Motor neuron (in vitro differentiated cells): Measurements from ENCODE around the gene SMYD1. TPM values are rescaled to one million over a fixed set of nuclear protein-coding genes. Genes with fewer than 3 reads are reported as not detected.

Source experiments
- ATAC-seq, 8 experiments: fragments of 200-7000 bp; cut with Tn5 transposase; replicated peaks in 6 of 8; 2 replicates each; pipeline ENCODE4 v1.8.0; 2021; ENCODE audit warnings: mild to moderate bottlenecking in 8 of 8, moderate library complexity in 8 of 8
- H3K27ac ChIP-seq, 2 donors: fragments of 250-450 bp; sonication (Bioruptor Pico); 2 replicates each; pipeline ENCODE4 v1.9.0; 2021; ENCODE audit warnings: antibody characterized with exemption in 2 of 2, mild to moderate bottlenecking in 2 of 2, moderate library complexity in 1 of 2
- H3K4me1 ChIP-seq, 2 donors: fragments of 250-450 bp; sonication (Bioruptor Pico); replicated peaks in 1 of 2; 2 replicates each; pipeline ENCODE4 v1.6.1; 2021; ENCODE audit warnings: antibody characterized with exemption in 2 of 2, mild to moderate bottlenecking in 2 of 2, moderate library complexity in 1 of 2
- H3K4me3 ChIP-seq, 5 donors: fragments of 250-450 bp; sonication (Bioruptor Pico); 2 replicates each; pipeline ENCODE4 v1.9.0; 2021; ENCODE audit warnings: antibody characterized with exemption in 5 of 5, mild to moderate bottlenecking in 5 of 5, moderate library complexity in 4 of 5
- WGBS, 10 experiments: fragments of 450-650 bp; shearing (Covaris generic); methylation state at CpG; one replicate each; pipeline ENCODE4 v1.0.0; 2022; 5-methylcytosine and 5-hydroxymethylcytosine counted together
- in situ Hi-C, 9 experiments: fragments of 400-800 bp; cut with MboI; loops; one replicate each; pipeline ENCODE4 v1.15.0; 2021; ENCODE audit warnings: low sequenced_read_pairs in 9 of 9, low pct_unique_long_range_greater_than_20kb in 2 of 9; ENCODE audit not compliant: unreplicated experiment in 9 of 9
- total RNA-seq, 8 experiments: library from RNA; unstranded; fragments of 300-600 nt; gene quantifications; 2 replicates each; pipeline versions ENCODE4 v1.2.3 to v1.2.4, GENCODE V29; 2022

The SMYD1 gene
- total RNA-seq, 8 experiments from 2014 or later = 0.08 to 4.0 (median 0.43) TPM; not detected in 1

DNA sequence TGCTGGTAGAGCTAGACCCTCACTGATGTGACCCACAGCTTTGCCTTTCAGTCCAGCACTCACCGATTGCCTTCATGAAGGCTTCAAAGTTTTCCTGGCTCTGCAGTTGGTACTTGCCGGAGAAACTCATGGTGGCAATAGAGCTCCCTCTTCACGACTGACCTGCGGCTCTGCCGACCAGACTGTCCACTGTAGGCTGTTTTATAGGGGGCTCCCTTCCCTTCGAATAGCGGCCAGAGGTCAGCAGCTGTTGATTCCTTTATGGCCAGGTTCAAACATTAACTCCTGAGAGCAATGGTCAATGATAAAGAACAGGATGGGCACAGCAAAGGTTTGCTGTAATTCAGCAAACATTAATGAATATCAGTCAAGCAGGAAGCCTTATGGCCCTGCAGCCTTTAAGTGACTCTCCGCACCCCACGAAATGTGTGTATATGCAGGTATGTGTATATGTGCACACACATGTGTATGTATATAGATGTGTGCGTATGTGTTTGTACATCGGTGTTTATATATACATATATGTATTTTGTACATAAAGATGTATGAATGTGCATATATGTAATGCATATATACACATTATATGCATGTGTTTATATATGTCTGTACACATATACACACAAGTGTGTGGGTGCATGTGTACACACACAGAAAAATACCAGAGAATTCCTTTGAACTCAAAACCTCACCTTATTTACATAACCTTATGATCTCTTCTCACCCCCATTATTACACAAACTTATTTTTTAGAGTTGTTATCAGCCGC is 60.4 kb downstream of the SMYD1 start, which contains the start of gene FABP1:
Gene FABP1 (minus strand): TSS at position 175 of the 766 bp plus-strand sequence. CDS start 45 bp downstream, at position 130.
- Histone ChIP-seq H3K27ac (no peak within 1 kb of the TSS), H3K4me1 (peaks cover 2 to 6% of the 10 kb centered on the region in 2 donors), H3K4me3 (no peak within 1 kb of the TSS)
- 17 to 67% (median 47%) methylated on average over 1 to 10 of the region's 12 CpGs; no CpG with 5 or more reads in 3 of the 10 experiments for WGBS, 10 experiments
- in situ Hi-C loops = no loop called here
- no peak for ATAC-seq

- ATAC-seq = no peak
- 26 to 100% (median 84%) methylated on average over 1 to 5 of the region's 7 CpGs; no CpG with 5 or more reads in 2 of the 10 experiments for WGBS, 10 experiments
- H3K4me3 ChIP-seq = no peak overlapping the region
- no peak overlapping the region for H3K27ac ChIP-seq
- peaks cover 2 to 6% of the 10 kb centered on the region in 2 donors for H3K4me1 ChIP-seq
- in situ Hi-C loops = no loop called here
Observed at GRCh38 chr2:88128654-88129312, 61.2 kb downstream of the SMYD1 start.

DNA sequence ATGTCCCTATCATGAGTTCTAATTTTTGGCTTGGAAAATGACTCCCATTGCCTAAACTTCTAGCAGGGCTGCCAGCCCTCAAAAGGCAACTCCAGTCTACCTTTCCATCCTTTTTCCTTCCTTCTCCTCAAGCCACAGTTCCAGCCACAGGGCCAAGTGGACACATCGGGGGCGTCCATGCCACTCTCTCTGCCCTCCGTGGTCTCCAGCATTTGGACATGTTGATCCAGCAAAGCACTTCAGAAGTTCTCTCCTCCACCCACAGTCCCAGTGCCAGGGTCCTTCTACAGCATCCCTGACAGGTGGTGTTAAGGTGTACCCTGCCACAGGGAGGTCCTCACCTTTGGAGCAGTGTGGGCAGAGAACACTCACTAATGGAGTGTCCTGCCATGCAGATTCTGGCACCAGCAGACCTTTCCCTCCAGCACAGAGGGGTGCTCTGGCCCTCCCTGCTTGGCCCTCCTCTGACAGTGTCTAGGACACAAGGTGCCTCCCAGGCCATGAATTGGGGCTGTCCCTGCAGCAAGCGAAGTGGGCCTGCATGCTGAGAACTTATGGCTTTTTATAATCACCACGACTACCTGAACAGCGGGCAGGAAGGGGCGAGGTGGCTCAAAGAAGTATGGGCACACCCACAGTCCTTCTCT is 61.8 kb downstream of the SMYD1 start:
- peaks cover 2 to 6% of the 10 kb centered on the region in 2 donors for H3K4me1 ChIP-seq
- no peak overlapping the region for H3K27ac ChIP-seq
- no peak overlapping the region for H3K4me3 ChIP-seq
- in situ Hi-C loops = no loop called here
- ATAC-seq = no peak
- WGBS, 10 experiments = 11 to 100% (median 88%) methylated on average over 1 to 6 of the region's 7 CpGs; no CpG with 5 or more reads in 3 of the 10 experiments

GRCh38 chr2:88131201-88131998 is 63.8 kb downstream of the SMYD1 start:
- no peak overlapping the region for H3K4me3 ChIP-seq
- no peak overlapping the region for H3K27ac ChIP-seq
- in situ Hi-C loops = no loop called here
- no peak for ATAC-seq
- 17 to 100% (median 83%) methylated on average over 1 to 5 of the region's 9 CpGs; no CpG with 5 or more reads in 2 of the 10 experiments for WGBS, 10 experiments
- peaks cover 2 to 6% of the 10 kb centered on the region in 2 donors for H3K4me1 ChIP-seq

GRCh38 chr2:88131999-88132368 is 64.4 kb downstream of the SMYD1 start:
- 0 to 100% (median 77%) methylated on average over 1 to 3 of the region's 3 CpGs; no CpG with 5 or more reads in 1 of the 10 experiments for WGBS, 10 experiments
- H3K27ac ChIP-seq = no peak overlapping the region
- H3K4me1 ChIP-seq = peaks cover 2 to 6% of the 10 kb centered on the region in 2 donors
- ATAC-seq = no peak
- H3K4me3 ChIP-seq = no peak overlapping the region
- in situ Hi-C loops = no loop called here

DNA sequence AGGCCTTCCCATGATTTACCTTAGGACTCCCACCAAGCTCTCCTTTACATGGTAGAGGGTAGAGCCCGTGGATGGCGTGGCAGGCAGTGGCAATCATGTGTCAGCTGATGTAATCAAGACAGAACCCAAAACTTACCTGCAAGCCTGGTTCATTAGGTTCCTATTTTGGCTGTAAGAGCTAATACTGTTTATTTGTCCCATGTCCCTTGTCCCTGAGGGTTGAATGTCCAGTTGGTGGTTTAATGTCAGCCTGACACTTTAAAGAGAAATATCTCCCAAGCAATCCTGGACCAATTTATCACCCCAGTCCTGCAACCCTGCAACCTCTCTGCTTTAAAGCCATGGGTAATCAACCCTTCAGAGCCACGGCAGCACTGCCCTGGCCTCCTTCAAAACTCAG is 66.2 kb downstream of the SMYD1 start:
- 0 to 83% (median 76%) methylated on average over 1 to 2 of the region's 3 CpGs; no CpG with 5 or more reads in 5 of the 10 experiments for WGBS, 10 experiments
- no peak for ATAC-seq
- H3K4me3 ChIP-seq = no peak overlapping the region

DNA sequence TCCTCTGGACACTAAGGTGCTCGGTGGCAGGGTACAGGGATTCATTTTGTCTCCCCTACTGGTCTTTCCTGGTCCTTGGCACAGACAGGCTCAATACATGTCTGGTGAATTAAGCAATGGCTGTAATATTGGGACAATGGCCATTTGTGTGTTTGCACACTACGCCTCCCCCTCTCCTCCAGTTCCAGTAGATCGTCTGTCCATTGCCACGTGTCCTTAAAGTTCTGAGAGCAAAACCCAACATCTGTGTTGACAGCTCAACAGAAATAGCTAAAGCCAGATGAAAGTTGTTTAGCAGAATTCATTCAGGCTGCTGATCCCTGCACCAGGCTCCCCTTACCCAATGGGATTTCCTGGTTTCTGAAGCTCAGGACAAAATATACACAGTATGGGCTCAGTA is 69.2 kb downstream of the SMYD1 start:
- in situ Hi-C loops = no loop called here
- Histone ChIP-seq H3K4me1 (no peaks in the 10 kb centered on the region), H3K4me3 (no peak overlapping the region), H3K27ac (no peak overlapping the region)
- no peak for ATAC-seq
- 0 to 68% (median 62%) methylated on average over 1 to 4 of the region's 4 CpGs; no CpG with 5 or more reads in 5 of the 10 experiments for WGBS, 10 experiments

More for the DNA sequence above, 66.2 kb downstream of the SMYD1 start:
- peaks cover 2 to 6% of the 10 kb centered on the region in 2 donors for H3K4me1 ChIP-seq
- in situ Hi-C loops = no loop called here
- H3K27ac ChIP-seq = no peak overlapping the region

GRCh38 chr2:88137833-88138232 is 70.2 kb downstream of the SMYD1 start:
- in situ Hi-C loops = no loop called here
- no peak for ATAC-seq
- no peak overlapping the region for H3K27ac ChIP-seq

GRCh38 chr2:88139203-88139702 is 71.6 kb downstream of the SMYD1 start:
- no peaks in the 10 kb centered on the region for H3K4me1 ChIP-seq
- no peak overlapping the region for H3K4me3 ChIP-seq
- in situ Hi-C loops = no loop called here
- WGBS, 10 experiments = 0 to 81% (median 60%) methylated on average over 1 to 2 of the region's 2 CpGs; no CpG with 5 or more reads in 1 of the 10 experiments
- no peak overlapping the region for H3K27ac ChIP-seq
- no peak for ATAC-seq

More at GRCh38 chr2:88137833-88138232, 70.2 kb downstream of the SMYD1 start:
- no peak overlapping the region for H3K4me3 ChIP-seq
- no peaks in the 10 kb centered on the region for H3K4me1 ChIP-seq
- WGBS, 10 experiments = 40 to 100% (median 76%) methylated on average over 1 to 4 of the region's 4 CpGs; no CpG with 5 or more reads in 4 of the 10 experiments

DNA sequence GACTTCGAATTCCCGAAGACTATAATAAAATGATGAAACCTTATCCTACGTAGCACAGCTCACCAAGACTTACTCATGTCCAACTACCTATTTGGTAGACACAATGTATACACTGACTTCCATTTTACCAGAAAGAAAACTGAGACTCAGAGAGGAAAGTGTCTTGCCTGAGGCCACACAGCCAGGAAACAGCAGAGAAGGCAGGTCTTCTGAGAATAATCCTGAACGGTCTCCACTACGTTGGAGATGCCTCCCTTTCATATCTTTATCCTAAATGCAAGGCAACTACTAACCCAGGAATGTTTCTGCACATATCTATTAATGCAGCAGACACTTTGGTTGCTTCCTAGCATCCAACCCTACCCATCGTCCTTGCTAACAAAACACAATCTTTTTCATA is 72.2 kb downstream of the SMYD1 start:
- WGBS, 10 experiments = 0 to 92% (median 72%) methylated on average over 1 to 6 of the region's 6 CpGs; no CpG with 5 or more reads in 1 of the 10 experiments
- Histone ChIP-seq H3K4me3 (no peak overlapping the region), H3K4me1 (no peaks in the 10 kb centered on the region), H3K27ac (no peak overlapping the region)
- no peak for ATAC-seq
- in situ Hi-C loops = loop anchor here in 1 of 9 experiments (10.0 kb wide), 1 partner anchor 65 kb away; no protein-coding TSS in a partner anchor

GRCh38 chr2:88141952-88142351 is 74.3 kb downstream of the SMYD1 start:
- H3K27ac ChIP-seq = no peak overlapping the region
- 21 to 100% (median 91%) methylated on average over 1 to 2 of the region's 2 CpGs; no CpG with 5 or more reads in 1 of the 10 experiments for WGBS, 10 experiments
- ATAC-seq = no peak
- no peak overlapping the region for H3K4me3 ChIP-seq
- in situ Hi-C loops = loop anchor here in 1 of 9 experiments (10.0 kb wide), 1 partner anchor 67 kb away; no protein-coding TSS in a partner anchor
- no peaks in the 10 kb centered on the region for H3K4me1 ChIP-seq

DNA sequence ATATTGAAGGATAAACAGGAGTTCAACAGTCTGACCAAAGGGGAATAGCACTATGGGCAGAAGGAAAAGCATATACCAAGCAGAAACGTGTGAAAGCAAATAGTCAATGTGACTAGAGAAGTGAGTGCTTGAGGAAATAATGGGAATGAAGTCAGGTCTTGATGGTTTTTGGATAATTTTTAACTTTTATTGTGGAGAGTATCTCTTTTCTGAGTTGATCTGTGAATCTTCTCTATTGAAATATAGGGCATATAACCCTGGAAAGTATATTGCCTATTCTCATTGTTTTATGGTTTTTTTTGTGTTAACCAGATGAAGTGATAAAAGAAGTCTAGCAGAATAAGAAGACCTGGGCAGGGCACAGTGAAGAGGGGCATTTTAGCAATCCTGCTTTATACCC is 76.6 kb downstream of the SMYD1 start:
- ATAC-seq = no peak
- Histone ChIP-seq H3K4me3 (no peak overlapping the region), H3K27ac (no peak overlapping the region), H3K4me1 (no peaks in the 10 kb centered on the region)
- WGBS, 10 experiments = 10 to 86% (median 57%) methylated on average over 1 of the region's 1 CpG; no CpG with 5 or more reads in 5 of the 10 experiments
- in situ Hi-C loops = loop anchor here in 1 of 9 experiments (10.0 kb wide), 1 partner anchor 69 kb away; no protein-coding TSS in a partner anchor
